Measurements from ENCODE around the gene FYN. TPM values are rescaled to one million over a fixed set of nuclear protein-coding genes. Genes with fewer than 3 reads are reported as not detected.

The FYN gene
- total and polyA plus RNA-seq, 2 experiments from 2014 or later, result 95.7 to 104 TPM

GRCh38 chr6:111817451-111818120, 55.7 kb downstream of the FYN start:
- H3K36me3 ChIP-seq, result no peaks in the 10 kb centered on the region
- no peak for DNase-seq (ENCODE audit: low read depth in 1 of 2, low spot score in 1 of 2)
- no peaks in the 10 kb centered on the region for H3K4me1 ChIP-seq (ENCODE audit: low read depth)
- H3K27me3 ChIP-seq, result no peaks in the 10 kb centered on the region
- no peak overlapping the region for H3K27ac ChIP-seq
- no peak for TF ChIP-seq CTCF (IDR thresholded peaks at IDR 0.05; ENCODE audit: low read depth, low read length)
- no peak overlapping the region for H3K4me3 ChIP-seq
- no peaks in the 10 kb centered on the region for H3K9me3 ChIP-seq (ENCODE audit: low read depth)

GRCh38 chr6:111813677-111814310, 59.5 kb downstream of the FYN start:
- Histone ChIP-seq H3K36me3 (no peaks in the 10 kb centered on the region), H3K4me3 (no peak overlapping the region), H3K27ac (no peak overlapping the region), H3K9me3 (ENCODE audit: low read depth) (no peaks in the 10 kb centered on the region), H3K4me1 (ENCODE audit: low read depth) (no peaks in the 10 kb centered on the region), H3K27me3 (no peaks in the 10 kb centered on the region)
- no peak for TF ChIP-seq CTCF (IDR thresholded peaks at IDR 0.05; ENCODE audit: low read depth, low read length)
- no peak for DNase-seq (ENCODE audit: low read depth in 1 of 2, low spot score in 1 of 2)

- H3K27ac ChIP-seq, result no peak overlapping the region
- no peak for DNase-seq (ENCODE audit: low read depth in 1 of 2, low spot score in 1 of 2)
Observed at GRCh38 chr6:111813237-111813636, 60.0 kb downstream of the FYN start.

GRCh38 chr6:111812060-111813038, 60.9 kb downstream of the FYN start:
- no peaks in the 10 kb centered on the region for H3K9me3 ChIP-seq (ENCODE audit: low read depth)
- no peaks in the 10 kb centered on the region for H3K27me3 ChIP-seq
- no peak for DNase-seq (ENCODE audit: low read depth in 1 of 2, low spot score in 1 of 2)
- no peak overlapping the region for H3K4me3 ChIP-seq
- H3K36me3 ChIP-seq, result no peaks in the 10 kb centered on the region
- TF ChIP-seq CTCF (IDR thresholded peaks at IDR 0.05; ENCODE audit: low read depth, low read length), result no peak
- no peak overlapping the region for H3K27ac ChIP-seq
- H3K4me1 ChIP-seq (ENCODE audit: low read depth), result no peaks in the 10 kb centered on the region

More at GRCh38 chr6:111813237-111813636, 60.0 kb downstream of the FYN start:
- Histone ChIP-seq H3K27me3 (no peaks in the 10 kb centered on the region), H3K4me3 (no peak overlapping the region), H3K4me1 (ENCODE audit: low read depth) (no peaks in the 10 kb centered on the region), H3K9me3 (ENCODE audit: low read depth) (no peaks in the 10 kb centered on the region), H3K36me3 (no peaks in the 10 kb centered on the region)
- TF ChIP-seq CTCF (IDR thresholded peaks at IDR 0.05; ENCODE audit: low read depth, low read length), result no peak

- Histone ChIP-seq H3K4me1 (ENCODE audit: low read depth) (no peaks in the 10 kb centered on the region), H3K27me3 (no peaks in the 10 kb centered on the region), H3K36me3 (no peaks in the 10 kb centered on the region), H3K9me3 (ENCODE audit: low read depth) (no peaks in the 10 kb centered on the region), H3K4me3 (no peak overlapping the region), H3K27ac (no peak overlapping the region)
- no peak for DNase-seq (ENCODE audit: low read depth in 1 of 2, low spot score in 1 of 2)
- TF ChIP-seq CTCF (IDR thresholded peaks at IDR 0.05; ENCODE audit: low read depth, low read length), result no peak
Observed at GRCh38 chr6:111810294-111811131, 62.7 kb downstream of the FYN start.

Data from cardiac muscle cell (in vitro differentiated cells and primary cell).